Small intestine (tissue), 7 donors: ENCODE results near the gene JAG2. TPM values are rescaled to one million over a fixed set of nuclear protein-coding genes. Genes with fewer than 3 reads are reported as not detected.

Experiments used
- DNase-seq, 2 donors: peaks; one replicate each; pipeline versions ENCODE4 v3.0.0 to v3.0.0-alpha.2; 2013
- FAIRE-seq: peaks from 2 replicates; lab custom pipeline; 2012; peaks lifted over from hg19 to GRCh38; lab: Jason Lieb, UNC
- H3K27ac ChIP-seq, 3 donors: one replicate each; pipeline ENCODE4 v1.5.1; 2013; ENCODE audit warnings: low read length in 2 of 3, mild to moderate bottlenecking in 2 of 3, control low read depth in 1 of 3, inconsistent platforms in 1 of 3, low read depth in 1 of 3, moderate library complexity in 1 of 3
- H3K27me3 ChIP-seq, 3 donors: one replicate each; pipeline ENCODE4 v1.6.1; 2013; ENCODE audit warnings: low read length in 3 of 3, inconsistent platforms in 1 of 3; ENCODE audit not compliant: control insufficient read depth in 3 of 3, insufficient read depth in 3 of 3
- H3K36me3 ChIP-seq, 3 donors: one replicate each; pipeline ENCODE4 v1.6.1; 2013; ENCODE audit warnings: low read length in 3 of 3, inconsistent platforms in 1 of 3, low read depth in 1 of 3, mild to moderate bottlenecking in 1 of 3, moderate library complexity in 1 of 3; ENCODE audit not compliant: control insufficient read depth in 3 of 3, insufficient read depth in 2 of 3
- H3K4me1 ChIP-seq, 3 donors: one replicate each; pipeline ENCODE4 v1.6.1; 2013; ENCODE audit warnings: low read length in 2 of 3, inconsistent platforms in 1 of 3, low read depth in 1 of 3, mild to moderate bottlenecking in 1 of 3, moderate library complexity in 1 of 3; ENCODE audit not compliant: control insufficient read depth in 3 of 3, insufficient read depth in 2 of 3
- H3K4me3 ChIP-seq, 3 donors: one replicate each; pipeline ENCODE4 v1.5.1; 2013; ENCODE audit warnings: low read length in 3 of 3, control low read depth in 1 of 3, inconsistent platforms in 1 of 3, low read depth in 1 of 3, mild to moderate bottlenecking in 1 of 3, moderate library complexity in 1 of 3
- H3K9me3 ChIP-seq, 2 donors: one replicate each; pipeline ENCODE4 v1.6.1; 2013; ENCODE audit warnings: low read depth in 1 of 2, low read length in 1 of 2; ENCODE audit not compliant: control insufficient read depth in 2 of 2, insufficient read depth in 1 of 2
- WGBS, 3 donors: extraction: QIAGEN DNeasy Blood & Tissue Kit; methylation state at CpG; one replicate each; pipeline ENCODE4 v1.1.7; 2013; 5-methylcytosine and 5-hydroxymethylcytosine counted together
- polyA plus RNA-seq, 4 donors: library from polyadenylated mRNA; stranded (reverse) in 3 of 4; unstranded in 1 of 4; fragments of 200-250 nt in 3 of 4; fragments of 120-200 nt in 1 of 4; gene quantifications; one replicate each; pipeline versions ENCODE4 v1.2.1 to v1.2.3, GENCODE V29; 2013
- donor health status: healthy with polysubstance abuse.
- donor health status: control.
- donor health status: control.
- donor health status: Bipolar disorder and iron deficiency.
- donor health status: healthy.

JAG2 gene
- polyA plus RNA-seq, 4 donors = 2.0 to 15.1 (median 4.8) TPM

DNA sequence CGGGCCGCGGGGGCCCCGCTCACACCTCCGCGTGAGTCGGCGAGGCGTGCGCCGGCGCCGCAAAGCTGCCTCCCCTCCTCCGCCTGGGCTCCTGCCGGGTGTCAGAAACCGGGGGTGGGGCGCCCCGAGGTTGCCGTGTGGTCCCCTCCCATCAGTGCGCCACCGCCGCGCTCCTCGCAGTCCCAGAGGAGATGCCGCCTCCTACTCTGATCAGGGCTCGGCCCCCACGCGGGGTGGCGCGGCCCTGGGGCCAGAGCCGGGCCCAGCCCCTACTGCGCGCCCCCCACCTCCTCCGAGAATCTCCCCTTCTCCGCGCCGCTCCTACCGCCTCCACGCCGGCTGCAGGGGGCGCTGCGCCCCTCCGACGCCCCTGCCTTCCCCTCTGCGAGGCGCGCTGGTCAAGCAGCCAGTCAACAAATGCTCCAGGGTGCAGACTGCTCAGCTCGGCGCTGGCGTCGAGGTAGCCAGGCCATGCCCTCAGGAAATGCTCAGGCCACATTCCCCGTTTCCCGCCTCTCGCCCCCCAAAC is 467 bp upstream of the JAG2 start:
- FAIRE-seq = no peak
- H3K4me1 ChIP-seq = no peaks in the 10 kb centered on the region
- peak in 1 of 2 donors; percentile 55 for DNase-seq
- WGBS, 3 donors = 7 to 19% (median 8%) methylated on average over 9 to 54 of the region's 54 CpGs
- peak overlapping the region in 1 of 3 donors; percentile 62 for H3K4me3 ChIP-seq
- peaks cover 5 to 30% (median 11%) of the 10 kb centered on the region in 3 donors for H3K27me3 ChIP-seq
- no peak overlapping the region for H3K27ac ChIP-seq
- H3K36me3 ChIP-seq = peaks cover 0 to 11% (median 0%) of the 10 kb centered on the region in 3 donors
- H3K9me3 ChIP-seq = no peaks in the 10 kb centered on the region

- 0 to 5% (median 1%) methylated on average over 8 to 46 of the region's 46 CpGs for WGBS, 3 donors
- H3K9me3 ChIP-seq = no peaks in the 10 kb centered on the region
- peaks cover 0 to 2% (median 0%) of the 10 kb centered on the region in 3 donors for H3K36me3 ChIP-seq
- no peaks in the 10 kb centered on the region for H3K4me1 ChIP-seq
- H3K4me3 ChIP-seq = peak overlapping the region in 2 of 3 donors; percentile 21 to 62
- H3K27ac ChIP-seq = no peak overlapping the region
- no peak for DNase-seq
- H3K27me3 ChIP-seq = peaks cover 5 to 30% (median 11%) of the 10 kb centered on the region in 3 donors
- FAIRE-seq = no peak
These were observed 519 bp downstream of the JAG2 start for GRCh38 chr14:105168093-105168420.

DNA sequence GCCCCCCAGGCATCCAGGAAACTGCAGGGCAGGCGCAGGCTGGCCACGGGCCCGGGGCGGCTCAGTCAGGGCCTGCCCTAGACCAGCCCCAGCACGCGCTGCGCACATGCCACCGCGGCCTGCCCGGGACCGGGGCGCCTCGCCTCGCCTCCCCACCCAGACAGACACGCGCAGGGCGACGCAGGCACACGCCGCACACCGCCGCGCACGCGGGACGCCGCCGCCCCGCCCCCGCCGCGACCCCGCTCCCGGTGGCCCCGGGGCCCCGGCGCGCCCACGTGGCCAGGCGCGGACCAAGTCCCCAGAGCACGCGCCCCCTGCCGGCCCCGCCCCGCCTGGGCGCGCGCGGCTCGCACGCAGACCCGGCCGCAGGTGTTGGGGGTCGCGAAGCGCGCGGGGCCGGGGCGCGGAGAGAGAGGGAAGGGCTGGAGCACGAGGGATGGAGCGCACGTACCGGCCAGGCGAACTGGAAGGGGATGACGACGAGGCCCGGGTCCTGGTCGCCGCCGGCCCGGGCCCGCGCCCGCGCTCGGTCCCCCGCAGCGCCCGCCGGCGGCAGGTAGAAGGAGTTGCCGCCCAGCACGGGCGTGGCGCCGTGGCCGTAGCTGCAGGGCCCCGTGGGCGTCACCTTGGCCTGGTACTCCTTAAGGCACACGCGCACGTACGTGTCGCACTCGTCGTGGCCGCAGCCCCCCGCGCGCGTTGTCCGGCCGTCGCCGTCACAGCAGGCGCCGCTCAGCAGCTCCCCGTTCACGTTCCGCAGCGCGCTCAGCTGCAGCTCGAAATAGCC is 1.1 kb downstream of the JAG2 start:
- Histone ChIP-seq H3K9me3 (no peaks in the 10 kb centered on the region), H3K36me3 (no peaks in the 10 kb centered on the region), H3K27ac (no peak overlapping the region), H3K27me3 (peaks cover 5 to 30% (median 11%) of the 10 kb centered on the region in 3 donors), H3K4me3 (peak overlapping the region in 2 of 3 donors; percentile 8 to 62), H3K4me1 (no peaks in the 10 kb centered on the region)
- peak in 1 of 2 donors; percentile 64 for DNase-seq
- FAIRE-seq = no peak
- WGBS, 3 donors = 1 to 7% (median 3%) methylated on average over 44 to 116 of the region's 116 CpGs

GRCh38 chr14:105166571-105167302 is 1.8 kb downstream of the JAG2 start:
- FAIRE-seq = no peak
- 46 to 59% (median 54%) methylated on average over 22 of the region's 22 CpGs for WGBS, 3 donors

DNA sequence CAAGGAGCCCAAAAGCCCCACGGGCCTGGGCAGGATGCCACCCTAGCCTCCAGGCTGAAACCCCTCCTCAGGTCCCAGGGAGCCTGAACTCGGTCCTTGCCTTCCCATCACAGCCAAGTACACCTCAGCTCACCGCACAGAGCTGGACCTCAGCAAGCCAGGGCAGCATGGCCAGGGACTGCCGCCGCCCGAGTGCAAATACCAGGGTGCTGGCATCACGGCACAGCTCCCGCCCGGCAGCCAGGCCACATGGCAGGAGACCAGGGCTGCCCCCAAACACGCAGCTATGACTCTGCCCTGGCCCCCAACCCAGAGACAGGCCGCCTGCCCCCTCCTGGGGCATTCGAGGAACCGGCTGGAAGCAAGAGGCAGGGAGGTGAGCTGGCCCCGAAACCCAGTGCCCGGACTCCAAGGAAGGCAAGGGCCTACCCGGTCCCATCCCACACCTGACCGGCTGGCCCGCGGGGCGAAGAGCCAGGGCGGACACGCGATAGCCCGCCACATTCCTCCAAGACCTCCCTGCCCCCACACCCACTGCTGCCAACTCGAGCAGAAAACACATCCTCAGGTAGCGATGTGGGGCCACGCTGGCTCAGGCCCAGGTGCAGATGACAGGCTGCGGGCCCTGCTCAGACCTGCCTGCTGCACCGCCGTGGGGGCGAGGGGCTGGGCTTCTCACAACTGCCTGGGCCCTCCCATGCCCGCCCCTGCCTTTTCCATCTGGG is 2.7 kb downstream of the JAG2 start:
- DNase-seq = no peak
- WGBS, 3 donors = 76 to 85% (median 80%) methylated on average over 29 to 32 of the region's 32 CpGs
- H3K4me1 ChIP-seq = no peaks in the 10 kb centered on the region
- peaks cover 5 to 30% (median 11%) of the 10 kb centered on the region in 3 donors for H3K27me3 ChIP-seq
- H3K36me3 ChIP-seq = no peaks in the 10 kb centered on the region
- H3K27ac ChIP-seq = no peak overlapping the region
- FAIRE-seq = no peak
- H3K4me3 ChIP-seq = no peak overlapping the region
- no peaks in the 10 kb centered on the region for H3K9me3 ChIP-seq

More at GRCh38 chr14:105166571-105167302, 1.8 kb downstream of the JAG2 start:
- peaks cover 5 to 30% (median 11%) of the 10 kb centered on the region in 3 donors for H3K27me3 ChIP-seq
- no peaks in the 10 kb centered on the region for H3K9me3 ChIP-seq
- no peaks in the 10 kb centered on the region for H3K36me3 ChIP-seq
- no peak for DNase-seq
- H3K4me1 ChIP-seq = no peaks in the 10 kb centered on the region
- no peak overlapping the region for H3K27ac ChIP-seq
- H3K4me3 ChIP-seq = no peak overlapping the region

DNA sequence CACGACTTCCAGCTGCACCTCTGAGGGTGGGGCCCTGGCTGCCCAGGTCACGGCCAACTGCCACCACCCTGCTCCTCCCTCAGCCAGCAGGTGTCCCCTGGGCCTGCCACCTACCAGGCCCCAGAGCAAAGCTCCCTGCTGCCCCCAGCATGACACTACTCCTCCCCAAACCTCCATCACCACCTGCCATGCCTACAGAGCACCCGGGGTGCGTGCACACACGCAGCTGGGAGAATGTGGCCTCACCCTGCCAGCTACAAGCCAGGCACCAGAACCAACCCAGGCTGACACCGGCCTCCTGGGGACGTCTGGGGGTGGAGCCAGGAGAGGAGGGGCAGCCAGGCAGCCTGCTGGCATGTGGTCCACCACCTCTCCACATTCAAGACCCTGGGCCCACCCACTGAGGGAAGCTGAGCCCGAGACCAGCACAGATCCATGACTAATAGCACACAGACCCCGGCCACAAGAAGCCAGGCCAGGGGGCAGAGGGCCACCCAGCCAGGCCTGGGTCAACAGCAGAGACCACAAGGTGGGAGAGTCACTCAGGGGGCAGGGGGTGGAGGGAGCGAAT is 3.4 kb downstream of the JAG2 start:
- DNase-seq (peak in 1 of 2 donors; percentile 33), FAIRE-seq (no peak)
- peaks cover 5 to 26% (median 11%) of the 10 kb centered on the region in 3 donors for H3K27me3 ChIP-seq
- H3K27ac ChIP-seq = no peak overlapping the region
- H3K36me3 ChIP-seq = no peaks in the 10 kb centered on the region
- no peaks in the 10 kb centered on the region for H3K9me3 ChIP-seq
- no peaks in the 10 kb centered on the region for H3K4me1 ChIP-seq
- no peak overlapping the region for H3K4me3 ChIP-seq
- WGBS, 3 donors = 33 to 60% (median 49%) methylated on average over 9 to 10 of the region's 10 CpGs

GRCh38 chr14:105163040-105163742 is 5.4 kb downstream of the JAG2 start:
- Histone ChIP-seq H3K4me1 (no peaks in the 10 kb centered on the region), H3K9me3 (no peaks in the 10 kb centered on the region), H3K36me3 (no peaks in the 10 kb centered on the region), H3K4me3 (no peak overlapping the region), H3K27me3 (peaks cover 0 to 14% (median 7%) of the 10 kb centered on the region in 3 donors), H3K27ac (no peak overlapping the region)
- no peak for FAIRE-seq
- DNase-seq = no peak
- WGBS, 3 donors = 78 to 84% (median 80%) methylated on average over 18 of the region's 18 CpGs
